HEK293T (cell line): Measurements from ENCODE around the gene ZNF675.

Experiments
- BHLHE40 ChIP-seq: fragments of 450-650 bp; IDR thresholded peaks from 2 replicates; pipeline ENCODE4 v1.6.1; 2016; ENCODE audit warnings: mild to moderate bottlenecking, moderate library complexity, borderline replicate concordance
- HDGF ChIP-seq: fragments of 450-650 bp; IDR thresholded peaks from 2 replicates; pipeline ENCODE4 v1.6.1; 2017; ENCODE audit warnings: antibody characterized with exemption, borderline replicate concordance

DNA sequence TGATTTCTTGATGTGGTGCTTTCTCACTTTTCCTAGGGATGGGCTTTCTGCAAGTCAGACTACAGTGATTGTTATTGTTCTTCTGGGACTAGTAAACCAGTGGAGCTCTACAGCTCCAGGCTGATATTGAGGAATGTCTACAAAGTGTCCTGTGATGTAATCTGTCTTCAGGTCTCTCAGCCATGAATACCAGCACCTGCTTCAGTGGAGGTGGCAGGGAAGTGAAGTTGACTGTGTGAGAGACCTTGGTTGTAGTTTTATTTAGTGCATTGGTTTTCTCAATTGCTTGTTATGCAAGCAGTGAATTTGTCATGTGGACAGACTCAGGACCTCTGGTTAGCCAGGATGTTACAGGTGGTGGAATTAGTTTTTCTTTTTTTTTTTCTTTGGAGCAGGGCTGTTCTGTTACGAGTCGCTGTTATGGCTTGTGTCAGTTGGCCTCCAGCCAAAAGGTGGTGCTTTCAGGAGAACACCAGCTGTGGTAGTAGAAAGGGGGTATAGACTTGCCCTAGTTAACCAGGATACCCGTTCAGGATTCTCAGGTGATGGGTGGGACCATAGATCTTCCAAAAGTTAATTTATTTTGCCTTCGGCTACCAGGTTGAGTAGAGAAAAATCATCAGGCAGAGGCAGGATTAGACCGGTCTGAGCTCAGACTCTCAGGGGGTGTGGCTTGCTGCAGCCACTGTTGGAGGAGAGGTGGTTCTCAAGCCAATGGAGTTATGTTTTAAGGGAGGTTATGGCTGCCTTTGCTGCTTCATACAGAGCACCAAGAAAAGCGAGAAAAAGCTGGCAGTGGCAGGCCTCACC lies 11.9 kb upstream of the ZNF675 start:
- TF ChIP-seq HDGF, result no peak
- no peak for TF ChIP-seq BHLHE40
